Suprapubic skin (tissue), 4 donors: Measurements from ENCODE around the gene EXTL2.

Source experiments
- POLR2A ChIP-seq, 2 donors: fragments of 450-650 bp; IDR thresholded peaks; one replicate each; pipeline ENCODE4 v1.6.1; 2017; ENCODE audit warnings: antibody characterized with exemption in 2 of 2, mild to moderate bottlenecking in 2 of 2, moderate library complexity in 2 of 2
- POLR2AphosphoS5 ChIP-seq, 3 donors: sonication (generic); formaldehyde crosslinking; IDR thresholded peaks; one replicate each; pipeline ENCODE4 v1.6.1; 2017; ENCODE audit warnings: antibody characterized with exemption in 3 of 3
- TF ChIP-seq, protein P1 (sequence below), 2 donors: fragments of 200-600 bp in 1 of 2; fragments of 450-650 bp in 1 of 2; sonication (generic) in 1 of 2; IDR thresholded peaks; one replicate each; pipeline ENCODE4 v1.5.1; 2016 to 2019; ENCODE audit warnings: antibody characterized with exemption in 2 of 2, mild to moderate bottlenecking in 1 of 2, moderate library complexity in 1 of 2

DNA sequence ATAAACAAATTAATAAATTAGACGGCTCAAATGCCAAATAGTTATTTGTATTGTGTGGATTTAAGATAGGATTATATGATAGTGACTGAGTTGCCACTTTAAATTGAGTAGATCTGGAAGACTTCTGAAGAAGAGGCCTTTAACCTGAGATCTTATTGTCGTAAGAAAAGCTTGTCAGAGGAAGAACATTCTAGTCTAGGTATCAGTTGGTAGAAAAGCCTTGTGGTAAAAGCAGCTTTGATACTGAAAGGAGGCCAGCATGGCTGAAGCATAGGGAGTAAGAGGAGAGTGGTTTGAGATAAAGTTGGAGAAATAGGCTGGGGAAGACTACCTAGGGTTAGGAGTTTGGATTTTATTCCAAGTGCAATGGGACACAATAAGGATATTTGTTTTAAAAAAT, 30.3 kb upstream of the EXTL2 start:
- TF ChIP-seq, protein P1, sequence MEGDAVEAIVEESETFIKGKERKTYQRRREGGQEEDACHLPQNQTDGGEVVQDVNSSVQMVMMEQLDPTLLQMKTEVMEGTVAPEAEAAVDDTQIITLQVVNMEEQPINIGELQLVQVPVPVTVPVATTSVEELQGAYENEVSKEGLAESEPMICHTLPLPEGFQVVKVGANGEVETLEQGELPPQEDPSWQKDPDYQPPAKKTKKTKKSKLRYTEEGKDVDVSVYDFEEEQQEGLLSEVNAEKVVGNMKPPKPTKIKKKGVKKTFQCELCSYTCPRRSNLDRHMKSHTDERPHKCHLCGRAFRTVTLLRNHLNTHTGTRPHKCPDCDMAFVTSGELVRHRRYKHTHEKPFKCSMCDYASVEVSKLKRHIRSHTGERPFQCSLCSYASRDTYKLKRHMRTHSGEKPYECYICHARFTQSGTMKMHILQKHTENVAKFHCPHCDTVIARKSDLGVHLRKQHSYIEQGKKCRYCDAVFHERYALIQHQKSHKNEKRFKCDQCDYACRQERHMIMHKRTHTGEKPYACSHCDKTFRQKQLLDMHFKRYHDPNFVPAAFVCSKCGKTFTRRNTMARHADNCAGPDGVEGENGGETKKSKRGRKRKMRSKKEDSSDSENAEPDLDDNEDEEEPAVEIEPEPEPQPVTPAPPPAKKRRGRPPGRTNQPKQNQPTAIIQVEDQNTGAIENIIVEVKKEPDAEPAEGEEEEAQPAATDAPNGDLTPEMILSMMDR (IDR thresholded peaks at IDR 0.05): no peak
- TF ChIP-seq POLR2AphosphoS5 (IDR thresholded peaks at IDR 0.05) (no peak), POLR2A (IDR thresholded peaks at IDR 0.05) (no peak)
